Stimulated activated naive CD8-positive, alpha-beta T cell treated with anti-CD3 and anti-CD28 coated beads, Interleukin-15, Interleukin-2, amounts not matched to agents 100 U/mL and 50 U/mL, for 24 hours (primary cell): ENCODE results near the gene HTR6.

Source experiments
- ATAC-seq: fragments of 150-1000 bp; cut with Tn5 transposase; one replicate; pipeline ENCODE4 v1.10.0; 2021
- DNase-seq: peaks from one replicate; pipeline ENCODE4 v3.0.0; 2021

Gene HTR6

DNA sequence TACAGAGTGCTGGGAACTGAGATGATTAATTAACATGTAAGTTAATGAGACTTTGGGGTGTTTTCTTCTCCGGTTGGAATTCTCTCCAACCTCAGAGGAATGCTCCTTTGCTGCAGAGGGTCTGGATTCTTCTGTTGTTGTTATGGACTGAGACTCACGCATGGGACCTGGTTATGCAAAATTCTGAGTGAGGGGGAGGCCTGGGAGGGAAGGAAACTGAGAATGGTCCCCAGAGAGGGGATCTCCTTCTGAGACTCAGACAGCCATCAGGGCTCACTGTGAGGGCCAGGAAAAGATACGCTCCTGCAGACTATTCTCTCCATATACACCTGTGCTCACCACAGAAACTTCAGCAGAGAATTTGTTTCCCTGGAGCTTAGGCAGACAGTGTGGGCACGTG is 56.3 kb downstream of the HTR6 start:
- DNase-seq (no peak), ATAC-seq (no peak)

DNA sequence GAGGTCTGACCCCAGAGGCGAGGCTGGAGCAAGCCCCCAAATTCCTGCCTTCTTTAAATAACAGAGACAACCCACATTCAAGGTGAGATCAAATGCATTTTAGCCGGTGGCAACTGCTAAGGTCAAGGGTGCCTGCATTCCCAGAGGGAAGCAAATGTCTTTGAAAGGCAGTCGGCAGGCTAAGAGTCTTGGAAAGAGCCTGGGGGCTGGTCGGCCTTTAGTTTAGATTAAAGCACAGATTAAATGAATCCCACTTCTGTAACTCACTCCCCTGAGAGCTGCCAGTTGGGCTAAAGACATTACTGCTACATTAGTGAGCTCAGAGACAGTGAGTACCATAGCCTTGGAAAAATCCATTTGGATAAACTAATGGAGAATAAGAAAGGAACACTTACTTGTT is 59.2 kb downstream of the HTR6 start:
- DNase-seq (no peak), ATAC-seq (no peak)

DNA sequence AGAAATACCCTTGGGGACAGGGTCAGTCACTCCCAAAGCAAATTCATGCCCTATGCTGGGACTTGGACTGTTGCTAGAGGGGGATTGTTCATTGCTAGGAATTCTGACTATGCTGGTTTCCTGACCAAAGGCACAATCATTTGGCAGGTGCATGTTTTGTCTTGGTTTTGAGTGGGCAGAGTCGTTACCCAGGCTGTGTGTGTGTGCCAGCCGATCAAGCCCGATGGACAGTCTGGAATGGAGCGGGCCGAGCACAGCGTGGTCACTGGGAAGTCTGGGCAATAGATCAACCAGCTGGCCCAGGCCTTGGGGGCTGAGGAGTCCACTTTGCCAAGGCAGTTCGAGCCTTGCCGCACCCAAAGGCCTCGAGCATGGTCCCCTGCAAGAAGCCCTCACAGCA is 60.9 kb downstream of the HTR6 start:
- ATAC-seq = no peak

DNA sequence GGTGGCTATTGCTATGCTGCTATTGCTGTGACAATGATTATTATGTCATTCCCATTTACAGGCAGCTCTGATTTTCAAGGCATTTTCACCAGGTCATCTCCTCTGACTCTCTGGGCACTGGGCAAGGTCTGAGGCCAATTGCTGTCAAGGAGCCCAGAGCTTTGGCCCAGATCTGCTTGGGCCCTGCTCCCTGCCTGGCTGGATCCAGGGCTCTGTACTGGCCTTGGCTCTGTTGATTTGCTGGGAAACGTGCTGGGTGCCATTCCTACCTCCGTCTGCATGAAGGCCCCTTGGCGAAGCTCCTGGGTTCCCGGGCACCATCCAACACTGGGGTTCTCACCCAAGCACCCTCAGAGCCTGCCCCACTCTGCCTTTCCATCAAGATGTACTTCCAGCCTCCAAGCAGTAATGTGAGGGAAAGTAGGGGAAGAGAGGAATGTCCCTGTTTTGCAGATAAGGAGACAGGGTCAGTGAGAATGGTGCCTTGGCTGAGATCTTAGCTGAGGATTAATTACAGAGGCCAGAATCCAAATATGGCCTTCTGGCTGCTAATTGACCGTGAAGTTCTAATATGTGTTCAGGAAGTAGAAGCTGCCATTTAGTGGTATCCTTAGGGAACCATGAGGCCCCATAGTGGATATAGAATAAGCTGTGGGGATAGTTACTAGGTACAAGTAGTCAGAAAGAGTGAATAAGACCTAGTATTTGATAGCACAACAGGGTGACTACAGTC is 63.9 kb downstream of the HTR6 start:
- ATAC-seq = no peak
- no peak for DNase-seq

More for the DNA sequence above, 60.9 kb downstream of the HTR6 start:
- no peak for DNase-seq

DNA sequence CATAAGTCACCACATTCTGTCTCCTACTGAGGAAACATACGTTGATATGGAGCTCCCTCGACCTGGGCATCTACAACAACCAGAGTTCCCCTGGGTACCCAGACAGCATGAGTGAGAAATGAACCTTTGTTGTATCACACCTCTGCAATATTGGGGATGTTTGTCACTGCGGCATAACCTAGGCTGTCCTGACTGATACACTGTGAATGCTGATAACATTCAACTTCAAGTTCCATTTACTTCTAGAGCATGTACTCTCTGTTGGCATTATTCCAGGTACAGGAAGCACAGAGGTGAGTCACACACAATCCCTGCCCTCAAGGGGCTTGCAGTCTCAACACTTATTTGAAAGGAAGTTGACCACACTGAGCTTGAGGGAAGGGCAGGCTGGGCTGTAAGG is 65.6 kb downstream of the HTR6 start:
- DNase-seq = no peak
- no peak for ATAC-seq
